ENCODE data around the gene FOXRED2.

The FOXRED2 gene

GRCh38 chr22:36481393-36482168 is 25.3 kb downstream of the FOXRED2 start, which contains the start of gene TXN2:
Gene TXN2 (minus strand): TSS chr22:36481640. CDS start chr22:36480837, 803 bp downstream.
- Histone ChIP-seq H4K20me1 (ENCODE audit: low read depth, low read length) (no peaks in the 10 kb centered on the region), H3K27ac (ENCODE audit: low read depth, low read length) (peak within 1 kb of the TSS; percentile 91), H3K9me3 (ENCODE audit: insufficient read depth, low read length) (no peaks in the 10 kb centered on the region), H3K4me3 (ENCODE audit: insufficient read depth, low read length, poor library complexity, severe bottlenecking) (peak within 1 kb of the TSS; percentile 61), H3K9me2 (replicated peaks; ENCODE audit: insufficient read depth, low read length) (no peaks in the 10 kb centered on the region), H3K79me2 (ENCODE audit: insufficient read depth, low read length) (peaks cover 16% of the 10 kb centered on the region), H3K27me3 (ENCODE audit: low read length) (no peaks in the 10 kb centered on the region), H3K4me2 (ENCODE audit: low read depth, low read length, poor library complexity, severe bottlenecking) (peak within 1 kb of the TSS; percentile 66), H2AFZ (ENCODE audit: low read depth, low read length, severe bottlenecking) (no peak within 1 kb of the TSS), H3F3A (ENCODE audit: insufficient read depth) (no peaks in the 10 kb centered on the region), H3K36me3 (ENCODE audit: low read length) (no peaks in the 10 kb centered on the region), H3K9ac (ENCODE audit: low read length) (peak within 1 kb of the TSS; percentile 71)
- TF ChIP-seq CTCF (IDR thresholded peaks at IDR 0.05; ENCODE audit: insufficient read depth, low read length, poor library complexity, severe bottlenecking): no peak
- TF ChIP-seq EZH2phosphoT487 (conservative IDR thresholded peaks at IDR 0.05; ENCODE audit: low read length): no peak

GRCh38 chr22:36480941-36481392 is 25.9 kb downstream of the FOXRED2 start:
- H3K27me3 ChIP-seq (ENCODE audit: low read length): no peaks in the 10 kb centered on the region
- H2AFZ ChIP-seq (ENCODE audit: low read depth, low read length, severe bottlenecking): no peak overlapping the region
- peak overlapping the region; percentile 71 for H3K9ac ChIP-seq (ENCODE audit: low read length)
- peaks cover 16% of the 10 kb centered on the region for H3K79me2 ChIP-seq (ENCODE audit: insufficient read depth, low read length)
- peak overlapping the region; percentile 91 for H3K27ac ChIP-seq (ENCODE audit: low read depth, low read length)
- no peaks in the 10 kb centered on the region for H3F3A ChIP-seq (ENCODE audit: insufficient read depth)
- no peaks in the 10 kb centered on the region for H4K20me1 ChIP-seq (ENCODE audit: low read depth, low read length)
- H3K36me3 ChIP-seq (ENCODE audit: low read length): no peaks in the 10 kb centered on the region
- TF ChIP-seq EZH2phosphoT487 (conservative IDR thresholded peaks at IDR 0.05; ENCODE audit: low read length): no peak
- TF ChIP-seq CTCF (IDR thresholded peaks at IDR 0.05; ENCODE audit: insufficient read depth, low read length, poor library complexity, severe bottlenecking): no peak
- H3K4me3 ChIP-seq (ENCODE audit: insufficient read depth, low read length, poor library complexity, severe bottlenecking): peak overlapping the region; percentile 61
- H3K4me2 ChIP-seq (ENCODE audit: low read depth, low read length, poor library complexity, severe bottlenecking): peak overlapping the region; percentile 66
- H3K9me3 ChIP-seq (ENCODE audit: insufficient read depth, low read length): no peaks in the 10 kb centered on the region
- H3K9me2 ChIP-seq (replicated peaks; ENCODE audit: insufficient read depth, low read length): no peaks in the 10 kb centered on the region

- Histone ChIP-seq H3K9me2 (replicated peaks; ENCODE audit: insufficient read depth, low read length) (no peaks in the 10 kb centered on the region), H3K27me3 (ENCODE audit: low read length) (no peaks in the 10 kb centered on the region), H3K36me3 (ENCODE audit: low read length) (peaks cover 5% of the 10 kb centered on the region; the same call in 1 of the 2 replicates), H3F3A (ENCODE audit: insufficient read depth) (no peaks in the 10 kb centered on the region), H2AFZ (ENCODE audit: low read depth, low read length, severe bottlenecking) (no peak overlapping the region), H3K4me3 (ENCODE audit: insufficient read depth, low read length, poor library complexity, severe bottlenecking) (no peak overlapping the region), H3K9ac (ENCODE audit: low read length) (no peak overlapping the region), H3K9me3 (ENCODE audit: insufficient read depth, low read length) (no peaks in the 10 kb centered on the region), H3K79me2 (ENCODE audit: insufficient read depth, low read length) (peaks cover 16% of the 10 kb centered on the region), H4K20me1 (ENCODE audit: low read depth, low read length) (no peaks in the 10 kb centered on the region), H3K27ac (ENCODE audit: low read depth, low read length) (no peak overlapping the region), H3K4me2 (ENCODE audit: low read depth, low read length, poor library complexity, severe bottlenecking) (no peak overlapping the region)
- TF ChIP-seq EZH2phosphoT487 (conservative IDR thresholded peaks at IDR 0.05; ENCODE audit: low read length): no peak
- TF ChIP-seq CTCF (IDR thresholded peaks at IDR 0.05; ENCODE audit: insufficient read depth, low read length, poor library complexity, severe bottlenecking): no peak
These were observed 27.9 kb downstream of the FOXRED2 start for GRCh38 chr22:36478966-36479365.

All from SU-DHL-6 (cell line).